Measurements from ENCODE around the gene ZMYND10. TPM values are rescaled to one million over a fixed set of nuclear protein-coding genes. Genes with fewer than 3 reads are reported as not detected.
A peak's percentile ranks its signal among the peaks of the same experiment; 100 is the strongest.

The ZMYND10 gene
- total RNA-seq, 1 experiment from 2014 or later, result 1.4 TPM

DNA sequence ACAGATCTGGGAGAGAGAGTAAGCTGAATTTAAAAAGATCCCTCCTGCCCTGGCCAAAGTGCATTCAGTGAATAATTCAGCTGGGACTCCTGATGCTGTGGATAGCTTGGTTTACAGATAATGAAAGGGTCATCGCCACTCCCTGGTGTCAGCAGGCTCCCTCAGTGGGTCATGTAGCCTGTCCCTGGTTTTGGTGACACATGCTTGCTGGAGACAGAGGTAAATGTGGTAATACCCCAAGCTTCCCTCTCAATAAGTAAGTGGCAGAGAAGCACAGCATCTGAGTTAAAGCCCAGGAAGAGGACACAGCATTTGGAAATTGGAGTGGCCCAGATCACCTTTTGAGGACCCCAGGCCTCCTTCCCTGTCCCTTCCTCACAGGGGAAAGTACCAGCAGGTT is 11.9 kb upstream of the ZMYND10 start:
- Histone ChIP-seq H2BK15ac (ENCODE audit: low read depth, low read length) (no peak overlapping the region), H2BK5ac (ENCODE audit: insufficient read length, low read length) (no peak overlapping the region), H4K5ac (ENCODE audit: insufficient read length, low read depth, low read length) (no peak overlapping the region), H3K23ac (ENCODE audit: insufficient read length, low read depth, low read length) (no peak overlapping the region), H2AK5ac (ENCODE audit: insufficient read length, low read length) (no peak overlapping the region), H3K4ac (ENCODE audit: low read depth, low read length) (no peak overlapping the region), H4K91ac (ENCODE audit: insufficient read length, low read depth, low read length) (no peak overlapping the region), H3K79me1 (ENCODE audit: insufficient read depth, low read depth, low read length, poor library complexity, severe bottlenecking) (peaks cover 6% of the 10 kb centered on the region), H3K9me3 (ENCODE audit: control insufficient read depth, low read depth, low read length) (no peaks in the 10 kb centered on the region), H3K4me2 (ENCODE audit: insufficient read depth, insufficient read length, low read length) (peak overlapping the region; percentile 80), H3K18ac (ENCODE audit: insufficient read length, low read depth, low read length) (no peak overlapping the region), H3K27me3 (ENCODE audit: insufficient read depth, low read length) (no peaks in the 10 kb centered on the region), H4K20me1 (ENCODE audit: control insufficient read depth, insufficient read depth, insufficient read length) (no peaks in the 10 kb centered on the region), H3K56ac (ENCODE audit: insufficient read length, low read depth, low read length) (no peak overlapping the region), H2BK120ac (ENCODE audit: low read depth, low read length, poor library complexity, severe bottlenecking) (no peak overlapping the region), H2BK12ac (ENCODE audit: insufficient read length, low read depth, low read length) (no peak overlapping the region), H3K9ac (ENCODE audit: extremely low read depth, insufficient read length, low read length) (peak overlapping the region; percentile 27), H3T11ph (ENCODE audit: low read length) (no peak overlapping the region), H4K8ac (replicated peaks; ENCODE audit: insufficient read length, low read depth, low read length) (no peak overlapping the region), H2AFZ (ENCODE audit: low read length) (no peak overlapping the region), H2BK20ac (ENCODE audit: low read depth, low read length, poor library complexity, severe bottlenecking) (no peak overlapping the region), H3K27ac (ENCODE audit: insufficient read length, low read depth, low read length) (no peak overlapping the region), H3K4me1 (ENCODE audit: insufficient read depth, low read length) (peaks cover 4% of the 10 kb centered on the region; the same call in 1 of the 2 replicates), H3K23me2 (ENCODE audit: insufficient read length, low read depth, low read length, poor library complexity, severe bottlenecking) (peaks cover 5% of the 10 kb centered on the region), H3K79me2 (ENCODE audit: insufficient read depth, low read length) (peaks cover 9% of the 10 kb centered on the region; the same call in 1 of the 2 replicates), H3K14ac (ENCODE audit: insufficient read depth, low read length) (no peak overlapping the region)
- Mint-ChIP-seq H3K27ac (no peak overlapping the region), H3K4me3 (peak overlapping the region; percentile 91 to 95), H3K27me3 (ENCODE audit: low read depth) (no peaks in the 10 kb centered on the region; the same call in 1 of the 2 replicates), H3K4me1 (peaks cover 28 to 30% of the 10 kb centered on the region in 2 experiments), H3K9me3 (no peaks in the 10 kb centered on the region), H3K36me3 (ENCODE audit: insufficient read depth in 1 of 3, low read depth in 3 of 3) (peaks cover 13 to 28% (median 27%) of the 10 kb centered on the region in 3 experiments)
- DNase-seq, result no peak
- TF ChIP-seq, protein P1, sequence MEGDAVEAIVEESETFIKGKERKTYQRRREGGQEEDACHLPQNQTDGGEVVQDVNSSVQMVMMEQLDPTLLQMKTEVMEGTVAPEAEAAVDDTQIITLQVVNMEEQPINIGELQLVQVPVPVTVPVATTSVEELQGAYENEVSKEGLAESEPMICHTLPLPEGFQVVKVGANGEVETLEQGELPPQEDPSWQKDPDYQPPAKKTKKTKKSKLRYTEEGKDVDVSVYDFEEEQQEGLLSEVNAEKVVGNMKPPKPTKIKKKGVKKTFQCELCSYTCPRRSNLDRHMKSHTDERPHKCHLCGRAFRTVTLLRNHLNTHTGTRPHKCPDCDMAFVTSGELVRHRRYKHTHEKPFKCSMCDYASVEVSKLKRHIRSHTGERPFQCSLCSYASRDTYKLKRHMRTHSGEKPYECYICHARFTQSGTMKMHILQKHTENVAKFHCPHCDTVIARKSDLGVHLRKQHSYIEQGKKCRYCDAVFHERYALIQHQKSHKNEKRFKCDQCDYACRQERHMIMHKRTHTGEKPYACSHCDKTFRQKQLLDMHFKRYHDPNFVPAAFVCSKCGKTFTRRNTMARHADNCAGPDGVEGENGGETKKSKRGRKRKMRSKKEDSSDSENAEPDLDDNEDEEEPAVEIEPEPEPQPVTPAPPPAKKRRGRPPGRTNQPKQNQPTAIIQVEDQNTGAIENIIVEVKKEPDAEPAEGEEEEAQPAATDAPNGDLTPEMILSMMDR (conservative IDR thresholded peaks at IDR 0.05), result no peak
- WGBS (ENCODE audit: extremely low coverage, insufficient read length, low lambda C conversion rate), result no CpG with 5 or more reads among the region's 1 CpG
